ENCODE results near the gene CDHR2. TPM values are rescaled to one million over a fixed set of nuclear protein-coding genes. Genes with fewer than 3 reads are reported as not detected.

The CDHR2 gene, protein sequence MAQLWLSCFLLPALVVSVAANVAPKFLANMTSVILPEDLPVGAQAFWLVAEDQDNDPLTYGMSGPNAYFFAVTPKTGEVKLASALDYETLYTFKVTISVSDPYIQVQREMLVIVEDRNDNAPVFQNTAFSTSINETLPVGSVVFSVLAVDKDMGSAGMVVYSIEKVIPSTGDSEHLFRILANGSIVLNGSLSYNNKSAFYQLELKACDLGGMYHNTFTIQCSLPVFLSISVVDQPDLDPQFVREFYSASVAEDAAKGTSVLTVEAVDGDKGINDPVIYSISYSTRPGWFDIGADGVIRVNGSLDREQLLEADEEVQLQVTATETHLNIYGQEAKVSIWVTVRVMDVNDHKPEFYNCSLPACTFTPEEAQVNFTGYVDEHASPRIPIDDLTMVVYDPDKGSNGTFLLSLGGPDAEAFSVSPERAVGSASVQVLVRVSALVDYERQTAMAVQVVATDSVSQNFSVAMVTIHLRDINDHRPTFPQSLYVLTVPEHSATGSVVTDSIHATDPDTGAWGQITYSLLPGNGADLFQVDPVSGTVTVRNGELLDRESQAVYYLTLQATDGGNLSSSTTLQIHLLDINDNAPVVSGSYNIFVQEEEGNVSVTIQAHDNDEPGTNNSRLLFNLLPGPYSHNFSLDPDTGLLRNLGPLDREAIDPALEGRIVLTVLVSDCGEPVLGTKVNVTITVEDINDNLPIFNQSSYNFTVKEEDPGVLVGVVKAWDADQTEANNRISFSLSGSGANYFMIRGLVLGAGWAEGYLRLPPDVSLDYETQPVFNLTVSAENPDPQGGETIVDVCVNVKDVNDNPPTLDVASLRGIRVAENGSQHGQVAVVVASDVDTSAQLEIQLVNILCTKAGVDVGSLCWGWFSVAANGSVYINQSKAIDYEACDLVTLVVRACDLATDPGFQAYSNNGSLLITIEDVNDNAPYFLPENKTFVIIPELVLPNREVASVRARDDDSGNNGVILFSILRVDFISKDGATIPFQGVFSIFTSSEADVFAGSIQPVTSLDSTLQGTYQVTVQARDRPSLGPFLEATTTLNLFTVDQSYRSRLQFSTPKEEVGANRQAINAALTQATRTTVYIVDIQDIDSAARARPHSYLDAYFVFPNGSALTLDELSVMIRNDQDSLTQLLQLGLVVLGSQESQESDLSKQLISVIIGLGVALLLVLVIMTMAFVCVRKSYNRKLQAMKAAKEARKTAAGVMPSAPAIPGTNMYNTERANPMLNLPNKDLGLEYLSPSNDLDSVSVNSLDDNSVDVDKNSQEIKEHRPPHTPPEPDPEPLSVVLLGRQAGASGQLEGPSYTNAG (N-terminal part only)
- not detected in 2 replicates for total RNA-seq

GRCh38 chr5:176548967-176549444 lies at the start of gene CDHR2:
Gene CDHR2 (plus strand): TSS chr5:176549342. CDS start chr5:176565353, 16,011 bp downstream.

GRCh38 chr5:176536902-176537553 lies 12.1 kb upstream of the CDHR2 start, which contains the start of gene RNF44:
Gene RNF44 (minus strand): TSS chr5:176537402. CDS start chr5:176532472, 4,930 bp downstream.

DNA sequence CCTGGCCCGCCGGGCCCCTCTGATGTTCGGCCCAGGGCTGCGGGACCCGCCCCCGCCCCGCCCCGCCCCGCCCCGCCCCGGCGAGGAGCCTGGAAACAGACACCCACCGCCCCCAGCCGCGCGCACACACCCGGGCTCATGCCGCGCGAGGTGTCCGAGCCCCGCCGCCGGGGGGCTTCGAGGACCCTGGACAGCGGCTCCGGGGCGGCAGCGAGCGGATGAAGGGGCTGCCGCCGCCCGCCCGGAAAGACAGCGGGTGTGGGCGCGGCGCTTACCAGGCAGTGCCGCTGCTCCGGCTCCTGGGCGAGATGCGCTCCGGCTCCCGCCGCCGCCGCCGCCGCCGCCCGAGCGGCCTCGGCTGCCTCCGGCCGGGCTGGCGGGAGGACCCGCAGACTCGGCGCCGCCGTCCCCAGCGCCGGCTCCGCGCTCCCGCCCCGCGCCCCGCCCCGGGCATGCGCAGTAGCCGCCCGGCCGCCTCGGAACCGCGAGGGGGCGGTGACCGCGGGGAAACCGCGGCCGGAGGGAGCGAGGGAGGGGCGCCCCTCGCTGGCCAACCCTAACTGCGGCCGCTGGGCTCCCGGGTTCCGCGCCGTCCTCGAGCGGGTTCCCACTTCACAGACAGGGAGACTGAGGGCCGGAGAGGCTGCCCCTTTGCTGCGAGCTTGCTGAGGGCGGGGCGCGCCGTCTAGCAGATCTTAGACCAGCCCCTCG lies 60.7 kb downstream of the CDHR2 start, which contains the start of gene GPRIN1:
Gene GPRIN1 (minus strand): TSS at position 433 of the 711 bp plus-strand sequence. CDS start 10,322 bp downstream, outside the sequence.

DNA sequence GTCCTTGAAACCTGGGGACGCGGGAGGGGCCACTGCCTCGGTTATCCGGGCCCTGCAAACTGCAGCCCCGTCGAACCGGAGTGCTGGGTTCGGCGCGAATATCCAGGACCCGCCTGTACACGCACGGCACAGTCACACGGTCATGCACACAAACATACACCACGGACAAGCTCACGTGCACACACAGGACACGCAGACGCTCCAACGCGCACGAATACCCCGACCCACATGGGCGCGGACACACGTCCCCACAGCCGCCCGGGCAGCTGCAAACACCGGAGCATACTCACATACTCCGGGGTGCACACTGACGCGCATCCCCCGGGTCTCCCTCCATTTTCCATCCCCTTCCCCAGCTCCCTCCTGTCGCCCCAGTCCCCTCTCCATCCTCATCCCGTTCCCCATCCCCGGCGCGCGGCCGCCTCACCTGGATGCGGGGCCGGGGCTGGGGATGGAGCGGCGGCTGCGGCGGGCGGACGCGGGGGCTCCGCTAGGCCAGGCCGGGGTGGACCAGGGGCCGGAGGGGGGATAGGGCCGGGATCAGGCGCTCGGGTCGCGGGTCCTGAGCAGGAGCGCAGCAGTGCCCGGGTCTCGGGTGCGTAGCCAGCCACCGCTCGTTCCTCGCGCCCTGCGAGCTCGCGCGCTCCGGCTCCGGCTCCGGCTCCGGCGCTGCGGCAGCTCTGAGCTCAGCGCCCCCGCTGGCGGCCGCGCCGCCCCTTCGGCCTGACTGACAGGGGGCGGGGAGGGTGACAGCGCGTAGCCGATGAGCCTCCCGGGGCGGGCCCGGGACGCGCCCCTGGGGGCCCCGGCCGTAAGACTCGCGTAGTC lies 80.9 kb downstream of the CDHR2 start, which contains the start of the genes EIF4E1B and SNCB:
Gene EIF4E1B (plus strand): TSS at position 823 of the 828 bp plus-strand sequence. CDS start 12,113 bp downstream, outside the sequence.
Gene SNCB (minus strand): TSS at position 682 of the 828 bp plus-strand sequence. CDS start 880 bp downstream, outside the sequence.

Other genes with a start within 250 kb of the CDHR2 start
- 85.7 and 87.5 TPM in 2 replicates for gene KIAA1191, start 187.6 kb upstream of the CDHR2 start, total RNA-seq
- gene ARL10, start 183.9 kb upstream of the CDHR2 start, total RNA-seq = 2.5 and 4.8 TPM in 2 replicates
- gene NOP16, start 160.7 kb upstream of the CDHR2 start, total RNA-seq = 20.3 and 45.0 TPM in 2 replicates
- 94.5 and 105 TPM in 2 replicates for gene HIGD2A, start 160.6 kb upstream of the CDHR2 start, total RNA-seq
- 357 and 420 TPM in 2 replicates for gene CLTB, start 132.8 kb upstream of the CDHR2 start, total RNA-seq
- gene FAF2, start 101.0 kb upstream of the CDHR2 start, total RNA-seq = 33.7 and 34.0 TPM in 2 replicates
- 8.2 and 11.6 TPM in 2 replicates for gene RNF44, start 11.9 kb upstream of the CDHR2 start, total RNA-seq
- 8.7 and 11.0 TPM in 2 replicates for gene GPRIN1, start 60.8 kb downstream of the CDHR2 start, total RNA-seq
- 0.15 and 0.23 TPM in 2 replicates for gene SNCB, start 81.2 kb downstream of the CDHR2 start, total RNA-seq
- gene EIF4E1B, start 81.3 kb downstream of the CDHR2 start, total RNA-seq = not detected in 2 replicates
- 34.3 and 36.1 TPM in 2 replicates for gene TSPAN17, start 98.1 kb downstream of the CDHR2 start, total RNA-seq

Data from hair follicular keratinocyte (primary cell).